ENCODE measurements around the gene TMEM178B. TPM values are rescaled to one million over a fixed set of nuclear protein-coding genes. Genes with fewer than 3 reads are reported as not detected.

Gene TMEM178B
- total and polyA plus RNA-seq, 9 of the 15 experiments (the other 6 are each of a cell fraction or from before 2014, with no cell fraction given): under 0.01 to 0.03 (median 0.01) TPM; not detected in 5

- peak; percentile 79 for TF ChIP-seq ATF3 (IDR thresholded peaks at IDR 0.05)
- no peak for TF ChIP-seq ATF3 (CRISPR knock-in tag; conservative IDR thresholded peaks at IDR 0.05)
- TF ChIP-seq GATAD2A (IDR thresholded peaks at IDR 0.05): no peak
- TF ChIP-seq RFX7 (CRISPR knock-in tag; IDR thresholded peaks at IDR 0.05): no peak
- TF ChIP-seq HDGF (IDR thresholded peaks at IDR 0.05): no peak
- no peak for TF ChIP-seq GTF2A2 (tag; IDR thresholded peaks at IDR 0.05)
- TF ChIP-seq RFX5 (IDR thresholded peaks at IDR 0.05; ENCODE audit: low read depth, low read length): no peak
- TF ChIP-seq ZNF717 (CRISPR knock-in tag; IDR thresholded peaks at IDR 0.05): no peak
- TF ChIP-seq TCF7L2 (IDR thresholded peaks at IDR 0.05; ENCODE audit: low read depth, low read length): no peak
- no peak for TF ChIP-seq SRSF3 (IDR thresholded peaks at IDR 0.05; ENCODE audit: insufficient read depth, low read length)
- TF ChIP-seq ATF7 (IDR thresholded peaks at IDR 0.05): peak; percentile 83; the same call in 1 of the 2 replicates
- 0 out of 2 replicates have a peak, but pooled peaks have one; percentile 24 for TF ChIP-seq JUND (IDR thresholded peaks at IDR 0.05; ENCODE audit: borderline replicate concordance, low read depth, low read length)
- no peak for TF ChIP-seq JUND (tag; IDR thresholded peaks at IDR 0.05; ENCODE audit: borderline replicate concordance, low read depth, low read length)
- TF ChIP-seq MAFG (tag; conservative IDR thresholded peaks at IDR 0.05): no peak
- TF ChIP-seq ZBTB2 (IDR thresholded peaks at IDR 0.05): no peak
Measured at GRCh38 chr7:141039376-141039775, 34.5 kb upstream of the TMEM178B start (continued).
